Loucy (cell line): Measurements from ENCODE around the gene RAD9B.
A peak's percentile ranks its signal among the peaks of the same experiment; 100 is the strongest.

ENCODE experiments used
- H2AFZ ChIP-seq: fragments of 200-600 bp; sonication (generic); 2 replicates; pipeline ENCODE4 v1.6.0; 2016; ENCODE audit warnings: antibody characterized with exemption, mild to moderate bottlenecking, low read length, moderate library complexity
- H3F3A ChIP-seq: fragments of 200-600 bp; 2 replicates; pipeline ENCODE4 v1.6.0; 2016; ENCODE audit warnings: antibody characterized with exemption, low read depth, mild to moderate bottlenecking
- H3K27me3 ChIP-seq: fragments of 200-600 bp; sonication (generic); 2 replicates; pipeline ENCODE4 v1.6.1; 2014; ENCODE audit warnings: low read length, mild to moderate bottlenecking; ENCODE audit not compliant: insufficient read depth, poor library complexity, severe bottlenecking
- H3K36me3 ChIP-seq: fragments of 200-600 bp; sonication (generic); 2 replicates; pipeline ENCODE4 v1.6.1; 2016; ENCODE audit warnings: low read length; ENCODE audit not compliant: insufficient read depth
- H3K4me1 ChIP-seq: fragments of 200-600 bp; sonication (generic); 2 replicates; pipeline ENCODE4 v1.5.1; 2014; ENCODE audit warnings: low read length, mild to moderate bottlenecking; ENCODE audit not compliant: insufficient read depth, poor library complexity, severe bottlenecking
- H3K4me2 ChIP-seq: fragments of 200-600 bp; sonication (generic); 2 replicates; pipeline ENCODE4 v1.6.0; 2014; ENCODE audit warnings: antibody characterized with exemption, low read length, low read depth, mild to moderate bottlenecking; ENCODE audit not compliant: poor library complexity, severe bottlenecking
- H3K4me3 ChIP-seq: fragments of 200-600 bp; sonication (generic); 2 replicates; pipeline ENCODE4 v1.5.1; 2014; ENCODE audit warnings: low read length, mild to moderate bottlenecking, mixed read lengths; ENCODE audit not compliant: poor library complexity, severe bottlenecking
- H3K79me2 ChIP-seq: fragments of 200-600 bp; sonication (generic); 2 replicates; pipeline ENCODE4 v1.6.1; 2014; ENCODE audit warnings: low read length; ENCODE audit not compliant: insufficient read depth
- H3K9ac ChIP-seq: fragments of 200-600 bp; sonication (generic); 2 replicates; pipeline ENCODE4 v1.6.0; 2014; ENCODE audit warnings: mild to moderate bottlenecking, low read depth, low read length, moderate library complexity; ENCODE audit not compliant: poor library complexity, severe bottlenecking
- H3K9me2 ChIP-seq: fragments of 200-600 bp; sonication (generic); replicated peaks from 2 replicates; pipeline ENCODE4 v1.6.1; 2016; ENCODE audit warnings: low read depth, low read length, mixed read lengths
- H3K9me3 ChIP-seq: fragments of 200-600 bp; sonication (generic); 2 replicates; pipeline ENCODE4 v1.6.1; 2014; ENCODE audit warnings: mild to moderate bottlenecking, antibody characterized with exemption, low read length, low read depth; ENCODE audit not compliant: insufficient read depth
- H4K20me1 ChIP-seq: fragments of 200-600 bp; sonication (generic); 2 replicates; pipeline ENCODE4 v1.6.0; 2014; ENCODE audit warnings: antibody characterized with exemption, low read length, mild to moderate bottlenecking; ENCODE audit not compliant: insufficient read depth, poor library complexity, severe bottlenecking
- CTCF ChIP-seq: fragments of 200-600 bp; sonication (generic); conservative IDR thresholded peaks from 2 replicates; pipeline ENCODE4 v1.5.1; 2014; ENCODE audit warnings: mild to moderate bottlenecking, antibody characterized with exemption, low read length
- EZH2phosphoT487 ChIP-seq: fragments of 200-600 bp; IDR thresholded peaks from 2 replicates; pipeline ENCODE4 v1.6.1; 2018; ENCODE audit warnings: antibody characterized with exemption, mild to moderate bottlenecking, moderate library complexity, borderline replicate concordance

The RAD9B gene

DNA sequence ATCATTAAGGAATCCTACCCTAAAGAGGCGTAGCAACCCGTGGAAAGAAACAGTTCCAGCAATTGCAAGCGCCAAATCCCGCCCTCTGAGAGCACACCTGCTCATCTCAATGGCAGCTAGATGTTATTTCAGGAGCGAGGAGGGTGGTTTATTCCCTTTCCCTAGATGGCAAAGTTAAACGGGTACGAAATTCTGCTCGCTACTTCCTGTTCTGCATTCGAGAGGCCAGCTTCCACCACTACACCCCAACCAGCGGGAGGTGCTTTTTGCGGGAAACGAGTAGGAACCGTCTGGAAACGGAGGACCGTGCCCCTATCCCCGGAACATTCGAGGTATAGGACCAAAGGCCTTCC is 756 bp upstream of the RAD9B start:
- Histone ChIP-seq H2AFZ (peak overlapping the region; percentile 5; the same call in 1 of the 2 replicates), H3K4me3 (peak overlapping the region; percentile 86), H3K9me3 (no peaks in the 10 kb centered on the region), H3K36me3 (no peaks in the 10 kb centered on the region), H3K4me1 (peaks cover 32% of the 10 kb centered on the region), H3F3A (peaks cover 2% of the 10 kb centered on the region; the same call in 1 of the 2 replicates), H3K27me3 (no peaks in the 10 kb centered on the region), H3K9ac (peak overlapping the region; percentile 88), H4K20me1 (peaks cover 24% of the 10 kb centered on the region), H3K79me2 (peaks cover 54% of the 10 kb centered on the region), H3K4me2 (peak overlapping the region; percentile 95), H3K9me2 (no peaks in the 10 kb centered on the region)
- TF ChIP-seq CTCF (no peak), EZH2phosphoT487 (no peak)

DNA sequence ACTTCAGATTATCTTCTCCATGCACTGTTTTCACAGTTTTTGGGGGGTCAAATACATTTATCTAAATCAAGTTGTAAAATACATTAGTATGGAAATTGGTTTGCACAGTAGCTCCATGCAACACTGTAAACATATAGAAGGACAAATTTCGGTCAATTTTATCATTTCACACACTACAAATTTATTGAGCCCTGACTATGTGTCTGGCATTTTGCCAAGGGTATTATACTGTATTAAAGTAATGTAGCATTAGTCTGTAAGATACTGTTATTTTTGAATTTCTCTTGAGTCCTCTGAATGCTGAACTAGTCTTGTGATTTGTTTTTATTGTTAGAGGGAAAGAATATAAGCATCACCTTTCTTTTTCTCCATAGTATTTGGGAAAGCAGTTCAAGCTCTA is 1.3 kb downstream of the RAD9B start:
- H3K9me2 ChIP-seq, result no peaks in the 10 kb centered on the region
- no peaks in the 10 kb centered on the region for H3K27me3 ChIP-seq
- H3K4me2 ChIP-seq, result no peak overlapping the region
- no peak for TF ChIP-seq EZH2phosphoT487
- TF ChIP-seq CTCF, result no peak
- H3K9ac ChIP-seq, result peak overlapping the region; percentile 88
- peaks cover 23% of the 10 kb centered on the region for H4K20me1 ChIP-seq
- H3K36me3 ChIP-seq, result no peaks in the 10 kb centered on the region
- H3K79me2 ChIP-seq, result peaks cover 39% of the 10 kb centered on the region
- no peak overlapping the region for H3K4me3 ChIP-seq
- H3K4me1 ChIP-seq, result peaks cover 29% of the 10 kb centered on the region
- no peaks in the 10 kb centered on the region for H3K9me3 ChIP-seq
- no peak overlapping the region for H2AFZ ChIP-seq
- peaks cover 2% of the 10 kb centered on the region; the same call in 1 of the 2 replicates for H3F3A ChIP-seq

GRCh38 chr12:110505332-110505731 is 3.2 kb downstream of the RAD9B start:
- peaks cover 10% of the 10 kb centered on the region for H4K20me1 ChIP-seq
- no peaks in the 10 kb centered on the region for H3K9me3 ChIP-seq
- no peak overlapping the region for H3K4me2 ChIP-seq
- H3F3A ChIP-seq, result peaks cover 2% of the 10 kb centered on the region; the same call in 1 of the 2 replicates
- H3K36me3 ChIP-seq, result no peaks in the 10 kb centered on the region
- no peak overlapping the region for H3K4me3 ChIP-seq
- H3K27me3 ChIP-seq, result no peaks in the 10 kb centered on the region
- peaks cover 20% of the 10 kb centered on the region for H3K79me2 ChIP-seq
- H3K4me1 ChIP-seq, result peaks cover 11% of the 10 kb centered on the region
- TF ChIP-seq EZH2phosphoT487, result no peak
- no peak for TF ChIP-seq CTCF
- H3K9me2 ChIP-seq, result no peaks in the 10 kb centered on the region
- no peak overlapping the region for H3K9ac ChIP-seq
- H2AFZ ChIP-seq, result no peak overlapping the region
